Osteocyte (in vitro differentiated cells): ENCODE data around the gene MYO3B. TPM values are rescaled to one million over a fixed set of nuclear protein-coding genes. Genes with fewer than 3 reads are reported as not detected.

ENCODE experiments used
- DNase-seq: peaks from one replicate; pipeline ENCODE4 v3.0.0; 2021; ENCODE audit warnings: mixed read lengths; ENCODE audit not compliant: unreplicated experiment; ENCODE audit errors: extremely low spot score
- H3K27ac Mint-ChIP-seq: one replicate; pipeline ENCODE4 v1.8.0; 2021; ENCODE audit warnings: mild to moderate bottlenecking, mixed read lengths; ENCODE audit not compliant: unreplicated experiment
- H3K27me3 Mint-ChIP-seq: one replicate; pipeline ENCODE4 v1.8.0; 2021; ENCODE audit warnings: mixed read lengths; ENCODE audit not compliant: unreplicated experiment
- H3K36me3 Mint-ChIP-seq: one replicate; pipeline ENCODE4 v1.8.0; 2021; ENCODE audit warnings: mixed read lengths; ENCODE audit not compliant: unreplicated experiment
- H3K4me1 Mint-ChIP-seq: one replicate; pipeline ENCODE4 v1.8.0; 2021; ENCODE audit warnings: mixed read lengths; ENCODE audit not compliant: unreplicated experiment
- H3K4me3 Mint-ChIP-seq: one replicate; pipeline ENCODE4 v1.8.0; 2021; ENCODE audit warnings: mild to moderate bottlenecking, moderate library complexity, mixed read lengths; ENCODE audit not compliant: unreplicated experiment
- H3K9me3 Mint-ChIP-seq: one replicate; pipeline ENCODE4 v1.8.0; 2021; ENCODE audit warnings: mixed read lengths; ENCODE audit not compliant: unreplicated experiment
- total RNA-seq: library from RNA; stranded (reverse); gene quantifications from 2 replicates; pipeline ENCODE4 v1.2.1, GENCODE V29; 2021
- TF ChIP-seq, protein P1 (sequence below): fragments of 200-600 bp; sonication (generic); IDR thresholded peaks from 2 replicates; pipeline ENCODE4 v1.5.0; 2021; ENCODE audit warnings: antibody characterized with exemption, mild to moderate bottlenecking, moderate library complexity

The MYO3B gene
- total RNA-seq, 1 donor from 2014 or later = not detected

DNA sequence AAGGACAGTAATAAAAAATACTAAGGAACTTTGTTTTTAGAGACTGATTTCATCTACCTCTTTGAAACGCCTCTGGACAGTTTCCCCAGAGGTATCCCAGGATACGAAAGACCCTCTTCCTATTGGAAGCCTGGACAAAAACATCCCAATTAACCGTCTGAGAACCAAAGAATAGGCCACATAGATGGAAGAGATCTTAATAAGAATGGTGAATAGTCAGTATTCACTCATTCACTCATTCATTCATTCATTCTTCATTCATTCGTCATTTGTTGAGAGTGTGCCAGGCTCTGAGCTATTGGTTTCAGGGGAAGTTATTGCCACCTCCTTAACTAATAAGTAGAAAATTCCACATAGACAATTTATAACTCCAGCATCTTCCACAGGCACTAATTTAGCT is 464.0 kb downstream of the MYO3B start:
- no peak for DNase-seq
- H3K9me3 Mint-ChIP-seq = no peaks in the 10 kb centered on the region

GRCh38 chr2:170643346-170643745 is 465.4 kb downstream of the MYO3B start:
- no peaks in the 10 kb centered on the region for H3K27me3 Mint-ChIP-seq
- H3K4me1 Mint-ChIP-seq = no peaks in the 10 kb centered on the region
- H3K4me3 Mint-ChIP-seq = no peak overlapping the region
- H3K9me3 Mint-ChIP-seq = no peaks in the 10 kb centered on the region
- no peak overlapping the region for H3K27ac Mint-ChIP-seq
- TF ChIP-seq, protein P1, sequence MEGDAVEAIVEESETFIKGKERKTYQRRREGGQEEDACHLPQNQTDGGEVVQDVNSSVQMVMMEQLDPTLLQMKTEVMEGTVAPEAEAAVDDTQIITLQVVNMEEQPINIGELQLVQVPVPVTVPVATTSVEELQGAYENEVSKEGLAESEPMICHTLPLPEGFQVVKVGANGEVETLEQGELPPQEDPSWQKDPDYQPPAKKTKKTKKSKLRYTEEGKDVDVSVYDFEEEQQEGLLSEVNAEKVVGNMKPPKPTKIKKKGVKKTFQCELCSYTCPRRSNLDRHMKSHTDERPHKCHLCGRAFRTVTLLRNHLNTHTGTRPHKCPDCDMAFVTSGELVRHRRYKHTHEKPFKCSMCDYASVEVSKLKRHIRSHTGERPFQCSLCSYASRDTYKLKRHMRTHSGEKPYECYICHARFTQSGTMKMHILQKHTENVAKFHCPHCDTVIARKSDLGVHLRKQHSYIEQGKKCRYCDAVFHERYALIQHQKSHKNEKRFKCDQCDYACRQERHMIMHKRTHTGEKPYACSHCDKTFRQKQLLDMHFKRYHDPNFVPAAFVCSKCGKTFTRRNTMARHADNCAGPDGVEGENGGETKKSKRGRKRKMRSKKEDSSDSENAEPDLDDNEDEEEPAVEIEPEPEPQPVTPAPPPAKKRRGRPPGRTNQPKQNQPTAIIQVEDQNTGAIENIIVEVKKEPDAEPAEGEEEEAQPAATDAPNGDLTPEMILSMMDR = no peak
- no peak for DNase-seq
- no peaks in the 10 kb centered on the region for H3K36me3 Mint-ChIP-seq

More for the DNA sequence above, 464.0 kb downstream of the MYO3B start:
- no peaks in the 10 kb centered on the region for H3K4me1 Mint-ChIP-seq
- H3K27ac Mint-ChIP-seq = no peak overlapping the region
- TF ChIP-seq, protein P1 = no peak
- H3K4me3 Mint-ChIP-seq = no peak overlapping the region
- H3K36me3 Mint-ChIP-seq = no peaks in the 10 kb centered on the region
- H3K27me3 Mint-ChIP-seq = no peaks in the 10 kb centered on the region

GRCh38 chr2:170647741-170648436 is 469.9 kb downstream of the MYO3B start:
- DNase-seq = no peak
- Mint-ChIP-seq H3K4me3 (no peak overlapping the region), H3K27ac (no peak overlapping the region), H3K9me3 (no peaks in the 10 kb centered on the region), H3K4me1 (no peaks in the 10 kb centered on the region), H3K36me3 (no peaks in the 10 kb centered on the region), H3K27me3 (no peaks in the 10 kb centered on the region)
- TF ChIP-seq, protein P1 = no peak

DNA sequence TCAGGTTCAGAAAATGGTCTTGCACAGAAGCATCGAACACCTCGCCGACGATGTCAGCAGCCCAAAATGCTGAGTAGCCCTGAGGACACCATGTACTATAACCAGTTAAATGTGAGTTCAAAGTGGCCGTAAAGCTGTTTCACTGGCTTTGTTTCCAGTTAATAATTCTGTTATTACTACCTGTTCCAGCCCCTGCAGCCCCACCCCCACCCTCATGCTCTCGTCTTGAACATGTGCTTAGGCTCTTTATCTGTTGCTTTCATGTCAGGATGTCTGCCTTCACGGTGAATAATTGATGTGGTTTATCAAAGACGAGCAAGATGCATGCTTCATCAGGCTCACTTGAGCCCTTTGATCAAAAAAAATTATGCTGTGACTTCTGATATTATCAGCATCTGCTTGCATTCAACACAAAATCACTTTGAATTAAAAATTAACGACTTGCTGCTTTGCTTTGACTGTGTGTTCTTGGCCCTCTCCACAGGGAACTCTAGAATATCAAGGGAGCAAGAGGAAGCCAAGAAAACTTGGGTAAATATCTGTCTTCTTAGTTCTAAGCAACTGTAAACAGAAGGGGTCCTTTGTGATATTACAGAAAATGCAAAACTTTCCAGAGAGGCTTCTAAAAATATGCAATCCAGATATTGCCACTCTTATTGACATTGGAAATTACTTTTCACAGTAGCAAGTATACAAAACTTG is 473.8 kb downstream of the MYO3B start:
- Mint-ChIP-seq H3K27ac (no peak overlapping the region), H3K9me3 (no peaks in the 10 kb centered on the region), H3K4me3 (no peak overlapping the region), H3K4me1 (no peaks in the 10 kb centered on the region), H3K36me3 (no peaks in the 10 kb centered on the region), H3K27me3 (peaks cover 5% of the 10 kb centered on the region)
- TF ChIP-seq, protein P1 = no peak
- DNase-seq = no peak

GRCh38 chr2:170652637-170653417 is 474.9 kb downstream of the MYO3B start:
- no peak overlapping the region for H3K27ac Mint-ChIP-seq
- TF ChIP-seq, protein P1 = no peak
- H3K36me3 Mint-ChIP-seq = no peaks in the 10 kb centered on the region
- no peaks in the 10 kb centered on the region for H3K4me1 Mint-ChIP-seq
- H3K9me3 Mint-ChIP-seq = no peaks in the 10 kb centered on the region
- peaks cover 5% of the 10 kb centered on the region for H3K27me3 Mint-ChIP-seq
- DNase-seq = no peak
- H3K4me3 Mint-ChIP-seq = no peak overlapping the region
